ENCODE results near the gene NAALADL2. TPM values are rescaled to one million over a fixed set of nuclear protein-coding genes. Genes with fewer than 3 reads are reported as not detected.

Gene NAALADL2
- total and polyA plus RNA-seq, 4 donors: 0.28 to 4.6 (median 3.1) TPM

DNA sequence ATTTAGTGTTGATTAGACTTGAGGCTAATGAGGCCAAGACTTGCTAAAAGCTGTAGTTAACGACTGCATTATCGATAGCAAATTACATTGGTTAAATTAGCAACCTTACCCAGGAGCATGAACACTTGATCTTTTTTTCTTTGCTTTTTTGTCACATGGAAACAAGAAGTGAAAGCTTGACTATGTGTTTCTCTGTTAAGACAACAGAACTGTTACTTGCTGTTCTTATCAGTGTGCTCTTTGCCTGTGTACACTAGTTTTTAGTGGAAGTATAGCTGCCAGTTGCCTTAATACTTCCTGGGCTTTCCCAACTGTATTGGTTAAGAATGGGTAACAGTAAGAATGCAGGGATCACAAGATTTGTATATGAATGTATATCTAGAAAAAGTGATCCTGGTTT lies 625.5 kb downstream of the NAALADL2 start:
- TF ChIP-seq MAX (IDR thresholded peaks at IDR 0.05): no peak
- no peak for TF ChIP-seq ATF3 (IDR thresholded peaks at IDR 0.05)
- TF ChIP-seq, protein P1, sequence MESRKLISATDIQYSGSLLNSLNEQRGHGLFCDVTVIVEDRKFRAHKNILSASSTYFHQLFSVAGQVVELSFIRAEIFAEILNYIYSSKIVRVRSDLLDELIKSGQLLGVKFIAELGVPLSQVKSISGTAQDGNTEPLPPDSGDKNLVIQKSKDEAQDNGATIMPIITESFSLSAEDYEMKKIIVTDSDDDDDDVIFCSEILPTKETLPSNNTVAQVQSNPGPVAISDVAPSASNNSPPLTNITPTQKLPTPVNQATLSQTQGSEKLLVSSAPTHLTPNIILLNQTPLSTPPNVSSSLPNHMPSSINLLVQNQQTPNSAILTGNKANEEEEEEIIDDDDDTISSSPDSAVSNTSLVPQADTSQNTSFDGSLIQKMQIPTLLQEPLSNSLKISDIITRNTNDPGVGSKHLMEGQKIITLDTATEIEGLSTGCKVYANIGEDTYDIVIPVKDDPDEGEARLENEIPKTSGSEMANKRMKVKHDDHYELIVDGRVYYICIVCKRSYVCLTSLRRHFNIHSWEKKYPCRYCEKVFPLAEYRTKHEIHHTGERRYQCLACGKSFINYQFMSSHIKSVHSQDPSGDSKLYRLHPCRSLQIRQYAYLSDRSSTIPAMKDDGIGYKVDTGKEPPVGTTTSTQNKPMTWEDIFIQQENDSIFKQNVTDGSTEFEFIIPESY (IDR thresholded peaks at IDR 0.05): no peak
- no peak for TF ChIP-seq RXRA (IDR thresholded peaks at IDR 0.05)
- no peak for TF ChIP-seq RAD21 (IDR thresholded peaks at IDR 0.05)
- TF ChIP-seq SP1 (IDR thresholded peaks at IDR 0.05): no peak
- no peak for TF ChIP-seq NR2F2 (IDR thresholded peaks at IDR 0.05)
- TF ChIP-seq FOXA1 (IDR thresholded peaks at IDR 0.05): no peak
- no peak for TF ChIP-seq JUND (IDR thresholded peaks at IDR 0.05)
- no peak for TF ChIP-seq TAF1 (conservative IDR thresholded peaks at IDR 0.05)
- TF ChIP-seq, protein P2, sequence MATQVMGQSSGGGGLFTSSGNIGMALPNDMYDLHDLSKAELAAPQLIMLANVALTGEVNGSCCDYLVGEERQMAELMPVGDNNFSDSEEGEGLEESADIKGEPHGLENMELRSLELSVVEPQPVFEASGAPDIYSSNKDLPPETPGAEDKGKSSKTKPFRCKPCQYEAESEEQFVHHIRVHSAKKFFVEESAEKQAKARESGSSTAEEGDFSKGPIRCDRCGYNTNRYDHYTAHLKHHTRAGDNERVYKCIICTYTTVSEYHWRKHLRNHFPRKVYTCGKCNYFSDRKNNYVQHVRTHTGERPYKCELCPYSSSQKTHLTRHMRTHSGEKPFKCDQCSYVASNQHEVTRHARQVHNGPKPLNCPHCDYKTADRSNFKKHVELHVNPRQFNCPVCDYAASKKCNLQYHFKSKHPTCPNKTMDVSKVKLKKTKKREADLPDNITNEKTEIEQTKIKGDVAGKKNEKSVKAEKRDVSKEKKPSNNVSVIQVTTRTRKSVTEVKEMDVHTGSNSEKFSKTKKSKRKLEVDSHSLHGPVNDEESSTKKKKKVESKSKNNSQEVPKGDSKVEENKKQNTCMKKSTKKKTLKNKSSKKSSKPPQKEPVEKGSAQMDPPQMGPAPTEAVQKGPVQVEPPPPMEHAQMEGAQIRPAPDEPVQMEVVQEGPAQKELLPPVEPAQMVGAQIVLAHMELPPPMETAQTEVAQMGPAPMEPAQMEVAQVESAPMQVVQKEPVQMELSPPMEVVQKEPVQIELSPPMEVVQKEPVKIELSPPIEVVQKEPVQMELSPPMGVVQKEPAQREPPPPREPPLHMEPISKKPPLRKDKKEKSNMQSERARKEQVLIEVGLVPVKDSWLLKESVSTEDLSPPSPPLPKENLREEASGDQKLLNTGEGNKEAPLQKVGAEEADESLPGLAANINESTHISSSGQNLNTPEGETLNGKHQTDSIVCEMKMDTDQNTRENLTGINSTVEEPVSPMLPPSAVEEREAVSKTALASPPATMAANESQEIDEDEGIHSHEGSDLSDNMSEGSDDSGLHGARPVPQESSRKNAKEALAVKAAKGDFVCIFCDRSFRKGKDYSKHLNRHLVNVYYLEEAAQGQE (IDR thresholded peaks at IDR 0.05): no peak
- TF ChIP-seq GABPA (IDR thresholded peaks at IDR 0.05 in 1 of 2, conservative IDR thresholded peaks at IDR 0.05 in 1 of 2): no peak
- no peak for TF ChIP-seq HNF4A (conservative IDR thresholded peaks at IDR 0.05)
- H3K9ac ChIP-seq (ENCODE audit: low read depth in 1 of 2, low read length in 2 of 2): no peak overlapping the region
- WGBS: 72% methylated on average over 2 of the region's 2 CpGs
- no peaks in the 10 kb centered on the region for H3K4me1 ChIP-seq (ENCODE audit: control insufficient read depth in 4 of 4, insufficient read depth in 4 of 4, low read length in 3 of 4)
- no peak overlapping the region for H3K27ac ChIP-seq (ENCODE audit: low read depth in 1 of 2, low read length in 2 of 2)
- H3K4me3 ChIP-seq (ENCODE audit: low read depth in 1 of 3, low read length in 3 of 3): no peak overlapping the region
- DNase-seq (ENCODE audit: low spot score): no peak
- no peaks in the 10 kb centered on the region for H3K9me3 ChIP-seq (ENCODE audit: control insufficient read depth in 4 of 4, low read length in 3 of 4)
- H3K36me3 ChIP-seq (ENCODE audit: control insufficient read depth in 4 of 4, insufficient read depth in 3 of 4, low read depth in 1 of 4, low read length in 3 of 4): no peaks in the 10 kb centered on the region
- H3K27me3 ChIP-seq (ENCODE audit: control insufficient read depth in 4 of 4, insufficient read depth in 4 of 4, low read length in 3 of 4): no peaks in the 10 kb centered on the region

DNA sequence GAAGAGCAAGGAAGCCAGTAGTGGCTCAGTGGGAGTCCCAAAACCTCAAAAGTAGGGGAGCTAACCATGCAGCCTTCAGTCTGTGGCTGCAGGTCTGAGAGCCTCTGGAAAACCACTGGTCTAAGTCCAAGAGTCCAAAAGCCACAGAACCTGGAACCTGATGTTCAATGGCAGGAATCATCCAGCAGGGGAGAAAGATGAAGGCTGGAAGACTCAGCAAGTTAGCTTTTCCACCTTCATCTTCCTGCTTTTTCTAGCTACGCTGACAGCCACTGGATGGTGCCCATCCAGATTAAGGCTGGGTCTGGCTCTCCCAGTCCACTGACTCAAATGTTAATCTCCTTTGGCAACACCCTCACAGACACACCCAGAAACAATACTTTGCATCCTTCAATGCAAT lies 626.3 kb downstream of the NAALADL2 start:
- no peak overlapping the region for H3K4me3 ChIP-seq (ENCODE audit: low read depth in 1 of 3, low read length in 3 of 3)
- no peaks in the 10 kb centered on the region for H3K36me3 ChIP-seq (ENCODE audit: control insufficient read depth in 4 of 4, insufficient read depth in 3 of 4, low read depth in 1 of 4, low read length in 3 of 4)
- no peak overlapping the region for H3K9ac ChIP-seq (ENCODE audit: low read depth in 1 of 2, low read length in 2 of 2)
- H3K9me3 ChIP-seq (ENCODE audit: control insufficient read depth in 4 of 4, low read length in 3 of 4): no peaks in the 10 kb centered on the region
- WGBS: 98% methylated on average over 1 of the region's 1 CpG
- no peaks in the 10 kb centered on the region for H3K27me3 ChIP-seq (ENCODE audit: control insufficient read depth in 4 of 4, insufficient read depth in 4 of 4, low read length in 3 of 4)
- no peak overlapping the region for H3K27ac ChIP-seq (ENCODE audit: low read depth in 1 of 2, low read length in 2 of 2)
- no peak for DNase-seq (ENCODE audit: low spot score)
- H3K4me1 ChIP-seq (ENCODE audit: control insufficient read depth in 4 of 4, insufficient read depth in 4 of 4, low read length in 3 of 4): no peaks in the 10 kb centered on the region
- TF ChIP-seq HNF4A (conservative IDR thresholded peaks at IDR 0.05) (peak in 1 of 2 donors; percentile 51), NR2F2 (IDR thresholded peaks at IDR 0.05) (no peak), HNF4G (IDR thresholded peaks at IDR 0.05) (peak; percentile 8)

All from liver (tissue), 9 donors.